Natural killer cell (primary cell): ENCODE measurements around the gene CAMSAP2. TPM values are rescaled to one million over a fixed set of nuclear protein-coding genes. Genes with fewer than 3 reads are reported as not detected.

ENCODE experiments used
- ATAC-seq, 3 donors: fragments of 150-1000 bp in 2 of 3; fragments of 200-7000 bp in 1 of 3; cut with Tn5 transposase; 1 replicate in 1 of 3; 2 replicates in 2 of 3; pipeline ENCODE4 v1.10.0; 2021; ENCODE audit warnings: mild to moderate bottlenecking in 2 of 3, moderate library complexity in 2 of 3
- DNase-seq, 2 donors: peaks; one replicate each; pipeline versions ENCODE4 v3.0.0 to v3.0.0-alpha.2; 2013 to 2021; ENCODE audit warnings: mixed read lengths in 1 of 2
- H3K27ac ChIP-seq: one replicate; pipeline ENCODE4 v1.5.1; 2013; ENCODE audit warnings: mild to moderate bottlenecking, low read length
- H3K27me3 ChIP-seq: one replicate; pipeline ENCODE4 v1.6.1; 2013; ENCODE audit warnings: low read length; ENCODE audit not compliant: control insufficient read depth, insufficient read depth
- H3K36me3 ChIP-seq: one replicate; pipeline ENCODE4 v1.6.1; 2013; ENCODE audit warnings: low read length; ENCODE audit not compliant: control insufficient read depth, insufficient read depth
- H3K4me1 ChIP-seq: one replicate; pipeline ENCODE4 v1.6.1; 2013; ENCODE audit warnings: low read length; ENCODE audit not compliant: control insufficient read depth, insufficient read depth
- H3K4me3 ChIP-seq: one replicate; pipeline ENCODE4 v1.5.1; 2013; ENCODE audit warnings: low read length
- H3K9me3 ChIP-seq: one replicate; pipeline ENCODE4 v1.6.1; 2013; ENCODE audit warnings: low read length; ENCODE audit not compliant: control insufficient read depth, insufficient read depth
- H3K27ac Mint-ChIP-seq, 2 donors: one replicate each; pipeline ENCODE4 v1.8.0; 2022; ENCODE audit warnings: mild to moderate bottlenecking in 2 of 2, mixed read lengths in 2 of 2, moderate library complexity in 1 of 2
- H3K27me3 Mint-ChIP-seq, 2 donors: one replicate each; pipeline ENCODE4 v1.8.0; 2022; ENCODE audit warnings: low read depth in 2 of 2, mixed read lengths in 2 of 2
- H3K36me3 Mint-ChIP-seq: one replicate; pipeline ENCODE4 v1.8.0; 2022; ENCODE audit warnings: mixed read lengths
- H3K4me1 Mint-ChIP-seq, 2 donors: one replicate each; pipeline ENCODE4 v1.8.0; 2022; ENCODE audit warnings: mixed read lengths in 2 of 2
- H3K4me3 Mint-ChIP-seq: one replicate; pipeline ENCODE4 v1.8.0; 2022; ENCODE audit warnings: mild to moderate bottlenecking, moderate library complexity, mixed read lengths
- H3K9me3 Mint-ChIP-seq, 2 donors: one replicate each; pipeline ENCODE4 v1.8.0; 2022; ENCODE audit warnings: mixed read lengths in 2 of 2
- WGBS: methylation state at CpG from one replicate; pipeline ENCODE4 v1.1.7; 2013; ENCODE audit warnings: missing lambda C conversion rate; ENCODE audit not compliant: insufficient coverage; 5-methylcytosine and 5-hydroxymethylcytosine counted together
- intact Hi-C: fragments of 100-400 bp; cut with micrococcal nuclease; formaldehyde crosslinking; loops from one replicate; pipeline ENCODE4 v1.14.2; 2022
- total RNA-seq, 4 donors: library from RNA; stranded (reverse); fragments of 120-200 nt in 1 of 4; gene quantifications; one replicate each; pipeline versions ENCODE4 v1.2.3 to v1.2.4, GENCODE V29; 2013 to 2022
- TF ChIP-seq, protein P1 (sequence below): fragments of 200-600 bp; IDR thresholded peaks from one replicate; pipeline ENCODE4 v1.8.0; 2022; ENCODE audit warnings: antibody characterized with exemption

Gene CAMSAP2
- total RNA-seq, 3 donors from 2014 or later (not counting 1 experiment from before 2014, with no cell fraction given), result 0.25 to 0.89 (median 0.50) TPM

DNA sequence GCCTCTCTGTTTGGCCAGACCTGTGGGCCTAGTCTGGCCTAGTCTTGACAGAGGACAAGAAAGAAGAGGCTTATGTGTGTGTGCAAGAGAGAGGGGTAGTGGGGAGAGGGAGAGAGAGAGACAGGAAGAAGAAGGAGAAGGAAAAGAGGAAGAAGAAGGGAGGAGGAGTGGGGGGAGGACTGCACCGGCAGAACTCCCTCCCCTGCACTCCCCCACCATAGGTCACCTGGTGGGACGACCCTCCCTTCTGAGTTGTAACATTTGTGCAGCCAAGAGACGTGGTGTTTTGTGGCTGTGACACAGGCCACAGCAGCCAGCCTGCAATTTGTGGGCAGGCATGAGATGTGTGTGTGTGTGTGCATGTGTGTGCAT lies 160.3 kb downstream of the CAMSAP2 start:
- H3K9me3 Mint-ChIP-seq, result no peaks in the 10 kb centered on the region
- Histone ChIP-seq H3K4me1 (peaks cover 4% of the 10 kb centered on the region), H3K9me3 (no peaks in the 10 kb centered on the region), H3K36me3 (no peaks in the 10 kb centered on the region), H3K27ac (no peak overlapping the region), H3K27me3 (peaks cover 3% of the 10 kb centered on the region), H3K4me3 (no peak overlapping the region)
- no peaks in the 10 kb centered on the region for H3K36me3 Mint-ChIP-seq
- intact Hi-C loops, result no loop called here
- TF ChIP-seq, protein P1, sequence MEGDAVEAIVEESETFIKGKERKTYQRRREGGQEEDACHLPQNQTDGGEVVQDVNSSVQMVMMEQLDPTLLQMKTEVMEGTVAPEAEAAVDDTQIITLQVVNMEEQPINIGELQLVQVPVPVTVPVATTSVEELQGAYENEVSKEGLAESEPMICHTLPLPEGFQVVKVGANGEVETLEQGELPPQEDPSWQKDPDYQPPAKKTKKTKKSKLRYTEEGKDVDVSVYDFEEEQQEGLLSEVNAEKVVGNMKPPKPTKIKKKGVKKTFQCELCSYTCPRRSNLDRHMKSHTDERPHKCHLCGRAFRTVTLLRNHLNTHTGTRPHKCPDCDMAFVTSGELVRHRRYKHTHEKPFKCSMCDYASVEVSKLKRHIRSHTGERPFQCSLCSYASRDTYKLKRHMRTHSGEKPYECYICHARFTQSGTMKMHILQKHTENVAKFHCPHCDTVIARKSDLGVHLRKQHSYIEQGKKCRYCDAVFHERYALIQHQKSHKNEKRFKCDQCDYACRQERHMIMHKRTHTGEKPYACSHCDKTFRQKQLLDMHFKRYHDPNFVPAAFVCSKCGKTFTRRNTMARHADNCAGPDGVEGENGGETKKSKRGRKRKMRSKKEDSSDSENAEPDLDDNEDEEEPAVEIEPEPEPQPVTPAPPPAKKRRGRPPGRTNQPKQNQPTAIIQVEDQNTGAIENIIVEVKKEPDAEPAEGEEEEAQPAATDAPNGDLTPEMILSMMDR, result no peak
- WGBS, result 42% methylated on average over 2 of the region's 3 CpGs
- H3K4me1 Mint-ChIP-seq, result peaks cover 0 to 6% of the 10 kb centered on the region in 2 donors
- ATAC-seq (no peak), DNase-seq (no peak)
- peaks cover 0 to 16% of the 10 kb centered on the region in 2 donors for H3K27me3 Mint-ChIP-seq
- H3K27ac Mint-ChIP-seq, result no peak overlapping the region
- H3K4me3 Mint-ChIP-seq, result no peak overlapping the region

- Mint-ChIP-seq H3K27me3 (peaks cover 0 to 15% of the 10 kb centered on the region in 2 donors), H3K4me1 (peaks cover 0 to 6% of the 10 kb centered on the region in 2 donors), H3K27ac (no peak overlapping the region), H3K9me3 (no peaks in the 10 kb centered on the region), H3K36me3 (no peaks in the 10 kb centered on the region), H3K4me3 (no peak overlapping the region)
- ATAC-seq (no peak), DNase-seq (no peak)
- intact Hi-C loops, result no loop called here
- H3K27me3 ChIP-seq, result peaks cover 3% of the 10 kb centered on the region
- H3K4me1 ChIP-seq, result peaks cover 9% of the 10 kb centered on the region
- no peaks in the 10 kb centered on the region for H3K9me3 ChIP-seq
- no peak overlapping the region for H3K4me3 ChIP-seq
- no peaks in the 10 kb centered on the region for H3K36me3 ChIP-seq
- TF ChIP-seq, protein P1, result no peak
- H3K27ac ChIP-seq, result no peak overlapping the region
- 91% methylated on average over 10 of the region's 10 CpGs for WGBS
These were observed 160.8 kb downstream of the CAMSAP2 start for GRCh38 chr1:200899451-200899915.

DNA sequence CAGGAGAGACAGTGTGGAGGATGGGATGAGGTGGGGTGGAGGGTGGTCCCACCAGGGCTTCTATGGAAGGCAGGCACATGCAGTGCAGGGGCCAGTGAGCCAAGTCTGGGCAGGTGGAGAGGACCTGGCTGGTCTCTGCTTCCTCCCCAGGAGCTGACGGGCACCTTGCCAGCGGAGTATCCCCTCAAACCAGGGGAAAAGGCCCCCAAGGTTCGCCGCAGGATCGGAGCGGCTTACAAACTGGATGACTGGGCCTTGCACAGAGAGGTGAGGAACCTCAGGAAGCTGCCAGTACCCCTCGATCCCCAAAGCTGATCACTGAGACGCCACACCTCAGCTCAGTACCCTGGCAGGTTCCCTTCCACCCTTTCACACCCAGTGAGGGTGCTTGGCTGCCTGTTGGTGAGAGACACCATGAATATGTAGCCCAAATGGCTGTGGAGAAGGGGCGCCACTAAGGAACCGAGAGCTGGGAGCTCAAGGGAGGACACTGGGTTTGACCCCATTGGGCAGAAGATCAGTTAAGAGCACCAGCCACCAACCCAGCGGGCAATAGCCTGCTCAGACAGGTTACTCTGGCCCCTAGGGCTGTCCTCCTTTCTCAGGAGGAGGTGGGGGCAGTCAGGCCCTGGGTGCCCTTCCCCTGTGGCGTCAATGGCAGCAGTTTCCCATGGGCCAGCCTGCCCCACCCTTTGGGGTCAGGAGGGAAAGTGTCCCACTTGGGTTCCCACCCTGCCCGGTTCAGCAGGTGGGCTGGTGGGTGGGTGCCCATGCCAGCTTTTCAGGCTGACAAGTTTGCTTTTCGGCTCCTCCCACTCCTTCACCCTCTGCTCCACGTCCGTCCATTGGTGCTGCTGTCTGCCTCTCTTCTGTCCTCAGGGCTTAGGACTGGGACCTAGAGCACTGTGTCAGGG lies 161.5 kb downstream of the CAMSAP2 start:
- intact Hi-C loops, result no loop called here
- DNase-seq (no peak), ATAC-seq (no peak)
- WGBS, result 93% methylated on average over 16 of the region's 16 CpGs
- Mint-ChIP-seq H3K9me3 (no peaks in the 10 kb centered on the region), H3K27ac (no peak overlapping the region), H3K4me3 (no peak overlapping the region), H3K36me3 (no peaks in the 10 kb centered on the region), H3K27me3 (peaks cover 0 to 15% of the 10 kb centered on the region in 2 donors), H3K4me1 (peaks cover 0 to 9% of the 10 kb centered on the region in 2 donors)
- Histone ChIP-seq H3K4me1 (peaks cover 14% of the 10 kb centered on the region), H3K4me3 (no peak overlapping the region), H3K27me3 (peaks cover 3% of the 10 kb centered on the region), H3K27ac (no peak overlapping the region), H3K36me3 (no peaks in the 10 kb centered on the region), H3K9me3 (no peaks in the 10 kb centered on the region)
- TF ChIP-seq, protein P1, result no peak
